ENCODE measurements around the gene KCNK5.

GRCh38 chr6:39198528-39198927, 30.7 kb downstream of the KCNK5 start:
- TF ChIP-seq CTCF (IDR thresholded peaks at IDR 0.05; ENCODE audit: poor library complexity): no peak
- no peak for TF ChIP-seq EZH2 (IDR thresholded peaks at IDR 0.05; ENCODE audit: borderline replicate concordance)
- no peak for TF ChIP-seq EZH2phosphoT487 (IDR thresholded peaks at IDR 0.05; ENCODE audit: low read depth, severe bottlenecking, unreplicated experiment)
